Testis (tissue), 2 donors: ENCODE results near the gene KCNE2.

Experiments used
- CTCF ChIP-seq, 3 experiments: fragments of 450-650 bp in 2 of 3; fragments of 200-600 bp in 1 of 3; sonication (generic) in 1 of 3; IDR thresholded peaks; one replicate each; pipeline ENCODE4 v1.5.1; 2016 to 2019; ENCODE audit warnings: antibody characterized with exemption in 3 of 3, mild to moderate bottlenecking in 2 of 3, moderate library complexity in 1 of 3
- POLR2A ChIP-seq: fragments of 450-650 bp; IDR thresholded peaks from one replicate; pipeline ENCODE4 v1.6.1; 2017; ENCODE audit warnings: antibody characterized with exemption, mild to moderate bottlenecking, moderate library complexity

- TF ChIP-seq CTCF (IDR thresholded peaks at IDR 0.05): peak in 2 of 3 experiments; percentile 41 to 58
- TF ChIP-seq POLR2A: no peak
These were observed 3.6 kb downstream of the KCNE2 start for GRCh38 chr21:34367320-34367935.
